GM23338 (cell line): ENCODE data around the gene CRB2. TPM values are rescaled to one million over a fixed set of nuclear protein-coding genes. Genes with fewer than 3 reads are reported as not detected.

Experiments
- ATAC-seq: fragments of 200-7000 bp; cut with Tn5 transposase; 3 replicates; pipeline ENCODE4 v1.9.1; 2020
- DNase-seq: peaks from one replicate; pipeline ENCODE4 v3.0.0-alpha.2; 2015; ENCODE audit warnings: low spot score
- H2AFZ ChIP-seq: fragments of 200-600 bp; sonication (generic); 2 replicates; pipeline ENCODE4 v1.8.0; 2016; ENCODE audit warnings: antibody characterized with exemption, mild to moderate bottlenecking, moderate library complexity
- H3F3A ChIP-seq: fragments of 200-600 bp; sonication (generic); replicated peaks from 2 replicates; pipeline ENCODE4 v1.8.0; 2017; ENCODE audit warnings: antibody characterized with exemption, mixed run types, low read depth
- H3K27ac ChIP-seq: fragments of 200-600 bp; sonication (generic); 2 replicates; pipeline ENCODE4 v1.6.1; 2016; ENCODE audit warnings: low read depth
- H3K27me3 ChIP-seq: fragments of 200-600 bp; sonication (generic); 2 replicates; pipeline ENCODE4 v1.8.0; 2016; ENCODE audit warnings: mild to moderate bottlenecking, mixed run types, moderate library complexity; ENCODE audit not compliant: insufficient read depth
- H3K36me3 ChIP-seq: fragments of 200-600 bp; sonication (generic); 2 replicates; pipeline ENCODE4 v1.8.0; 2016; ENCODE audit warnings: mild to moderate bottlenecking; ENCODE audit not compliant: insufficient read depth
- H3K4me1 ChIP-seq: fragments of 200-600 bp; sonication (generic); 2 replicates; pipeline ENCODE4 v1.8.0; 2016; ENCODE audit warnings: mild to moderate bottlenecking, moderate library complexity; ENCODE audit not compliant: insufficient read depth
- H3K4me2 ChIP-seq: fragments of 200-600 bp; sonication (generic); 2 replicates; pipeline ENCODE4 v1.7.1; 2017; ENCODE audit warnings: mixed run types
- H3K4me3 ChIP-seq: fragments of 200-600 bp; sonication (generic); 2 replicates; pipeline ENCODE4 v1.6.1; 2016; ENCODE audit warnings: mixed run types
- H3K79me2 ChIP-seq: fragments of 200-600 bp; sonication (generic); replicated peaks from 2 replicates; pipeline ENCODE4 v1.8.0; 2017; ENCODE audit warnings: mild to moderate bottlenecking; ENCODE audit not compliant: insufficient read depth
- H3K9me2 ChIP-seq: fragments of 200-600 bp; sonication (generic); 2 replicates; pipeline ENCODE4 v1.8.0; 2017; ENCODE audit not compliant: insufficient read depth
- H4K20me1 ChIP-seq: fragments of 200-600 bp; sonication (generic); replicated peaks from 2 replicates; pipeline ENCODE4 v1.8.0; 2017; ENCODE audit warnings: mild to moderate bottlenecking; ENCODE audit not compliant: insufficient read depth
- H3K27ac Mint-ChIP-seq: 2 replicates; pipeline ENCODE4 v1.8.0; 2020; ENCODE audit warnings: inconsistent platforms, mild to moderate bottlenecking, moderate library complexity, mixed read lengths
- H3K27me3 Mint-ChIP-seq: 3 replicates; pipeline ENCODE4 v1.8.0; 2022; ENCODE audit warnings: low read depth, mild to moderate bottlenecking, moderate library complexity, mixed read lengths, inconsistent platforms; ENCODE audit not compliant: insufficient read depth, poor library complexity
- H3K36me3 Mint-ChIP-seq: 3 replicates; pipeline ENCODE4 v1.8.0; 2021; ENCODE audit warnings: low read depth, mild to moderate bottlenecking, inconsistent platforms, moderate library complexity, mixed read lengths
- H3K4me1 Mint-ChIP-seq: 3 replicates; pipeline ENCODE4 v1.8.0; 2020; ENCODE audit warnings: mild to moderate bottlenecking, inconsistent platforms, mixed read lengths
- H3K4me3 Mint-ChIP-seq: 3 replicates; pipeline ENCODE4 v1.8.0; 2021; ENCODE audit warnings: moderate library complexity, mild to moderate bottlenecking, inconsistent platforms, mixed read lengths
- H3K9me3 Mint-ChIP-seq: 3 replicates; pipeline ENCODE4 v1.8.0; 2020; ENCODE audit warnings: moderate library complexity, mild to moderate bottlenecking, inconsistent platforms, mixed read lengths
- CREB1 ChIP-seq: fragments of 250-450 bp; sonication (Bioruptor Pico); IDR thresholded peaks from 2 replicates; pipeline ENCODE4 v1.5.0; 2020; ENCODE audit warnings: low read depth, mild to moderate bottlenecking, moderate library complexity
- CTCF ChIP-seq, 2 experiments: fragments of 200-600 bp in 1 of 2; sonication (generic) in 1 of 2; conservative IDR thresholded peaks; 2 replicates each; pipeline versions ENCODE4 v1.5.1 to v1.6.1; 2016 to 2017; ENCODE audit warnings: antibody characterized with exemption in 2 of 2, low read depth in 2 of 2, mild to moderate bottlenecking in 2 of 2, moderate library complexity in 1 of 2
- ETS1 ChIP-seq: IDR thresholded peaks from 2 replicates; pipeline ENCODE4 v1.6.1; 2016; ENCODE audit warnings: antibody characterized with exemption
- EZH2 ChIP-seq: fragments of 200-600 bp; sonication (generic); IDR thresholded peaks from one replicate; pipeline ENCODE4 v1.8.0; 2017; ENCODE audit warnings: antibody characterized with exemption, mild to moderate bottlenecking, low read depth; ENCODE audit not compliant: unreplicated experiment
- EZH2phosphoT487 ChIP-seq: fragments of 200-600 bp; sonication (generic); IDR thresholded peaks from one replicate; pipeline ENCODE4 v1.8.1; 2018; ENCODE audit warnings: antibody characterized with exemption; ENCODE audit not compliant: unreplicated experiment
- JUNB ChIP-seq: IDR thresholded peaks from one replicate; pipeline ENCODE4 v1.6.1; 2016; ENCODE audit warnings: antibody characterized with exemption; ENCODE audit not compliant: unreplicated experiment
- NANOG ChIP-seq: IDR thresholded peaks from 2 replicates; pipeline ENCODE4 v1.6.1; 2016; ENCODE audit warnings: antibody characterized with exemption, borderline replicate concordance
- POLR2AphosphoS5 ChIP-seq: IDR thresholded peaks from 2 replicates; pipeline ENCODE4 v1.6.1; 2016; ENCODE audit warnings: antibody characterized with exemption, low read depth
- REST ChIP-seq: IDR thresholded peaks from one replicate; pipeline ENCODE4 v1.6.1; 2018; ENCODE audit warnings: antibody characterized with exemption; ENCODE audit not compliant: unreplicated experiment
- STAT1 ChIP-seq: IDR thresholded peaks from one replicate; pipeline ENCODE4 v1.6.1; 2016; ENCODE audit warnings: antibody characterized with exemption; ENCODE audit not compliant: unreplicated experiment
- ZNF114 ChIP-seq: fragments of 250-450 bp; sonication (Bioruptor Pico); IDR thresholded peaks from 2 replicates; pipeline ENCODE4 v1.5.0; 2020; ENCODE audit warnings: mild to moderate bottlenecking, moderate library complexity
- ZNF331 ChIP-seq: fragments of 250-450 bp; sonication (Bioruptor Pico); IDR thresholded peaks from 2 replicates; pipeline ENCODE4 v1.5.0; 2020; ENCODE audit warnings: low read depth, mild to moderate bottlenecking, moderate library complexity
- ZNF462 ChIP-seq: fragments of 250-450 bp; sonication (Bioruptor Pico); IDR thresholded peaks from 2 replicates; pipeline ENCODE4 v1.5.0; 2020; ENCODE audit warnings: mild to moderate bottlenecking, moderate library complexity
- polyA plus RNA-seq: library from polyadenylated mRNA; unstranded; fragments of >200 nt; fragmentation: Nextera tagmentation; extraction: Ambion mirVana; gene quantifications from 2 replicates; pipeline ENCODE4 v1.2.1, GENCODE V29; 2016
- total RNA-seq: library from RNA; depleted of rRNA; stranded (reverse); fragments of >200 nt; shearing (Covaris generic); gene quantifications from 2 replicates; pipeline ENCODE4 v1.2.3, GENCODE V29; 2014

Gene CRB2
- total and polyA plus RNA-seq, 2 experiments from 2014 or later: 0.34 to 10.2 TPM

- DNase-seq (no peak), ATAC-seq (no peak)
- Histone ChIP-seq H3K4me2 (no peak overlapping the region), H3F3A (no peaks in the 10 kb centered on the region), H3K4me1 (peaks cover 17% of the 10 kb centered on the region; the same call in 1 of the 2 replicates), H3K9me2 (no peaks in the 10 kb centered on the region), H3K27me3 (no peaks in the 10 kb centered on the region), H3K36me3 (no peaks in the 10 kb centered on the region), H2AFZ (no peak overlapping the region), H3K27ac (no peak overlapping the region), H4K20me1 (no peaks in the 10 kb centered on the region), H3K79me2 (no peaks in the 10 kb centered on the region), H3K4me3 (no peak overlapping the region)
- Mint-ChIP-seq H3K36me3 (no peaks in the 10 kb centered on the region), H3K9me3 (no peaks in the 10 kb centered on the region), H3K4me1 (peaks cover 25% of the 10 kb centered on the region), H3K27ac (no peak overlapping the region), H3K27me3 (peaks cover 14% of the 10 kb centered on the region), H3K4me3 (no peak overlapping the region)
- no peak for TF ChIP-seq ZNF331 (CRISPR knock-in tag)
- no peak for TF ChIP-seq STAT1
- no peak for TF ChIP-seq REST
- no peak for TF ChIP-seq POLR2AphosphoS5
- TF ChIP-seq JUNB: no peak
- TF ChIP-seq CTCF (conservative IDR thresholded peaks at IDR 0.05; ENCODE audit: low read depth in 2 of 2): no peak
- no peak for TF ChIP-seq EZH2phosphoT487
- no peak for TF ChIP-seq ETS1
- TF ChIP-seq ZNF114 (CRISPR knock-in tag): no peak
- no peak for TF ChIP-seq EZH2
- no peak for TF ChIP-seq NANOG
- no peak for TF ChIP-seq CREB1 (CRISPR knock-in tag)
- TF ChIP-seq ZNF462 (CRISPR knock-in tag): no peak
These were observed 24.5 kb upstream of the CRB2 start for GRCh38 chr9:123331346-123332060.
